NCI-H526 treated with DMSO at 0.1 percent for 48 hours (cell line): Measurements from ENCODE around the gene MYMX.
A peak's percentile ranks its signal among the peaks of the same experiment; 100 is the strongest.
"Not testable (repeated sequence)": the region's sequence is repeated elsewhere in the genome, so short reads cannot be mapped to it uniquely, and the experiment has no call there.

Experiments
- DNase-seq: peaks from one replicate; lab custom pipeline; 2025; lab: John Stamatoyannopoulos, UW

The MYMX gene

DNA sequence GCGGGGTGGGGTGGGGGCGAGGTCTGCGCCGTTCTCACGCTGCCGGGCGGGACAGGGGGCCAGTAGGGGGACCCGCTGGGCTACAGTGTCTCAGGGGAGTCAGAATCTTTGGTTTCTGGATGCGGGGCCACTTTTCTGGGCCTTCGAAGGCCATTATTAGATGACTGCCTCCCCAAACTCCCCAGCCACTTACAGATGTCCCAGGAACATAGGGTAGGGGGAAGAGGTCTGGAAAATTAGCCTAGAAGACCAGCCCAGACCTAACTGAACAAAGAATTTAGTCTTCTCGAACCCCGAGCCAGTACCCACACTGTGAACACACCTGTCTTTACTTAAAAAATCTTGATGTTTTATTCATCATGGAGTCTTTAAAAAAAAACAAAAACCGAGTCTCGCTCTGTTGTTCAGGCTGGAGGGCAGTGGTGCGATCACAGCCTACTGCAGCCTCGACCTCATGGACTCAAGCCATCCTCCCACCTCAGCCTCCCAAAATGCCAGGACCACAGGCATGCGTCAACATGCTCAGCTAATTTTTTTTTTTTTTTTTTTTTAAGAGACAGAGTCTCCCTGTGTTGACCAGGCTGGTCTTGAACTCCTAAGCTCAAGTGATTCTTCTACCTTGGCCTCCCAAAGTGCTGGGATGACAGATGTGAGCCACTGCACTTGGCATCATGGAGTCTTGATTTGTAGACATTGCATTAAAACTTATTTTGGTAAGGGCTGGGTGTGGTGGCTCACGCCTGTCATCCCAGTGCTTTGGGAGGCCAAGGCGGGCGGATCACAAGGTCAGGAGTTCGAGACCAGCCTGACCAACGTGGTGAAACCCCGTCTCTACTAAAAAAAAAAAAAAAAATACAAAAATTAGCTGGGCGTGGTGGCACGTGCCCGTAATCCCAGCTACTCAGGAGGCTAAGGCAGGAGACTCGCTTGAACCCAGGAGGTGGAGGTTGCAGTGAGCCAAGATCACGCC is 3.4 kb downstream of the MYMX start:
- DNase-seq = no peak

DNA sequence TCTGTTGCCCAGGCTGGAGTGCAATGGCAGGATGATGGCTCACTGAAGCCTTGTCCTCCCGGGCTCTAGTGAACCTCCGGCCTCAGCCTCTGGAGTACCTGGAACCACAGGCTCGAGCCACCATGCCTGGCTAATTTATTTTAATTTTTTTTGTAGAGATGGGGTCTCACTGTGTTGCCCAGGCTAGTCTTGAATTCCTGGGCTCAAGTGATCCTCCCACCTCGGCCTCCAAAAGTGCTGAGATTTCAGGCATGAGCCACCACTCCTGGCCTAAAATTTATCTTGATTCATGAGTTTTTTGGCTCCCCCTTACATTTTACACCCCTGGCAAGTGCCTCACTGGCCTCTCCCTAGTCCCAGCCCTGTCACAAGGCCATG is 4.2 kb downstream of the MYMX start:
- DNase-seq = no peak

DNA sequence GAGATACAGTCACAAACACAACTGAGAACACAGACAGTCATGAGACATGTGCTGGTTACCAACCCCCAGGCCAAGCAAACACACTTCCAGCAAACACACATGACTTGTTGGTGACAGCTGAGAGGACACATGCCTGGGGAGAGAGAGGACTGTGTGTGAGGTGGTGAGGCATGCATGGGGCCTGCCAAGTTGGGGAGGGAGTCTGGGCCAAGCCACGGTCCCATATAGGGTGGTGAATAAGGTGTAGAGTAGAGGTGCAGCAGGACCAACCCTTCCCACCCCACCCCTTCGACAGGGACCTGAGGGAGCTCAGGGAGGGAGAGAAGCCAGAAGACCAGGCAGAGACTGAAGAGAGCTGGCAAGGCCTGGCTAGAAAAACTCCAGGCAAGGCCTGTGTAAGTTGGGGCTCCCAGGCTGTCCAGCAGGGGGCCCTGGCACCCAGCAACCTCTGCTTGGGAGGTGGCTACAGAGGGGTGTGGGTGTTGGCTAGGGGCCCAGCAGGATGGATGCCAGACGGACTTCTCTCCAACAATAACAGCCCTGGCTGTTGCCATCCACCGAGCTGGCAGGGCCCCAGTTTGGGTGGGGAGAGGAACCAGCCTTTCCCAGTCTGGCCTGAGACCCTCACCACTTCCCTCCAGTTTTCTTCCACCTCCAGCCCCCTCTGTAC is 4.7 kb downstream of the MYMX start:
- DNase-seq = peak; percentile 36

DNA sequence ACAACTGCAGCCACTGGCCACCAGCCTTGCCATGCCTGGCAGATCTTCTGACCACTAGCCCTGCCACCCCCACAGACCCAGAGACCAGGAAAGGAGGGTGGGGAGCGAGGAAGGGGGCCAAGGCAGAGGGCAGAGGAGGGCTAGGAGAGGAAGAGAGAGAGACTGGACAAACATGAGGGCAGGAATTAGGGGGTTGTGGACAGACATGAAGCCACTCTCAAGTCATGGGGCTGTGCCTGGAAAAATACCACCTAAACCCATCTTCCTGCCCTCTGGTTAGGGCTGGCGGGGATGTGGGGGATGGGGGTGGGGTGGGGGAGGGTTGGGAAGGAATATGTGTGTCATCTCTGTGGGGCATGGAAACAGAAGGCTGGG is 5.2 kb downstream of the MYMX start:
- no peak for DNase-seq

DNA sequence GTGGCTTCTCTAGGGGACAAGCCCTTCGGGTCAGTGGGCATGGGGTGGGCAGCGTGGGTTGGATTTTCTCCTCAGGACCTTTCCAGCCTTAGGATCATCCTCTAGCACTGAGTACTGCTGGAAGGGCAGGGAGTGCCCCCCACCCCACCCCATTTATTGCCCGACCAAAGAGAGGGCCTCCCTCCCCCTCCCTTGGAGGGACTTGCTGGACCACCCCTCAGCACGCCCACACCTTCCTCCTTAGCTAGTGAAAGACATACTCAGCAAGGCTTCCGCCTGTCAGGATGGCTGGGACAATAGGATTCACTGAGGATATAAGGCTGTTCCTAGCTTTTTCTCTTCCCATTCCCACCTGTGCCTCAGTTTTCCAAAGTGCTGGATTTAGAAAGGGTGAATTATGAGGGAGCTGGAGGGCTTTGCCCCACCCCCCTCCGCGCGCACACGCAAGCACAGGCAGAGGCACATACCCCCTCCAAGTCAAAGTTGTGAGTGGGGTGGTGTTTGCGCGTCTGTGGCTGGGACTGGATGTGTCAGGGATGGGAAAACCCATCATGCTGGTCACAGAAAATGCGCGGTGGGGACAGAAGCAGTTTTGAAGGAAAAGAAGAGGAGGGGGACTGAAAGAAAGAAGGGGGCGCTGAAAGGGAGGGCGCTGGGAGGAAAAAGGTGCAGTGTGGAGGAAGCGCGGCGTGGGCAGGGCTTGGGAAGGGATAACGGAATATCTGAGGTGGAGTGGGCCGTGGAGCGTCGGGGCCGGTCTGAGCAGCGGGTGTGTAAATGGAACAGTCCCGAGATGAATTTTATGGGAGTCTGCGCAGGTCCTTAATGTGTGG is 6.0 kb downstream of the MYMX start:
- DNase-seq = peak; percentile 59

DNA sequence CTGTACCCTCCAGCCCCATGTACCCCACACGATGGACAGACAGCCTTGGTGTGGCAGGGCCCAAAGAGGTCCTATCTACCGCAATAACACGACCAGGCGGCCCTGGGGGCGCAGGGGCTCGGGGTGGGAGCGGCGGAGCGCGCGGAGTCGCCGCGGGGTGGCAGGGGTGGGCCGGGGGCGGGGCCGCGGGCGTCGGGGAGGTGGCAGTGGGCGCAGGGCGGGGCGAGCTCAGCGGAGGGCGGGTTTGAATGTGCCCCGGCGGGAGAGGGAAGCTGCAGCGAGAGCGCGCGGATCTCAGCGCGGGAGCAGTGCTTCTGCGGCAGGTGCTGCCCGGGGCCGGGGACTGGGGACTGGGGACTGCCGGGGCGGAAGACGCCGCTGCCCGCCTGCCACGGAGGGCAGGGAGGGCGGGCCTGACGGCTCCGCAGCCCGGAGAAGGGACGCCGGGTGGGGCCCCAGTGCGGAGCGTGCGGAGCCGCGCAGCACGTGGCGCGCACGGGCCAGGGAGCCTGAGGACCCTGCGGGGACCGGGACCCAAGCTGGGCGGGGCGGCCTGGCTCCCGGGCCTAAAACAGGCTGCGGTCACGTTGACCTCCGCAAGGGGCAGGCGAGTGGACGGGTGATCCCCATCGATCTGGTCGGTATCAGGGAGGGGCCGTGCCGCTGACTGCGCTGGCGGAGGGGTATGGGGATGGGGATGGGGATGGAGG is 6.7 kb downstream of the MYMX start, which contains the start of gene SLC29A1:
Gene SLC29A1, plus strand, starts transcription at position 277 of the 710 bp plus-strand sequence. CDS start 3,719 bp downstream, outside the sequence.
- DNase-seq = peak; percentile 85

DNA sequence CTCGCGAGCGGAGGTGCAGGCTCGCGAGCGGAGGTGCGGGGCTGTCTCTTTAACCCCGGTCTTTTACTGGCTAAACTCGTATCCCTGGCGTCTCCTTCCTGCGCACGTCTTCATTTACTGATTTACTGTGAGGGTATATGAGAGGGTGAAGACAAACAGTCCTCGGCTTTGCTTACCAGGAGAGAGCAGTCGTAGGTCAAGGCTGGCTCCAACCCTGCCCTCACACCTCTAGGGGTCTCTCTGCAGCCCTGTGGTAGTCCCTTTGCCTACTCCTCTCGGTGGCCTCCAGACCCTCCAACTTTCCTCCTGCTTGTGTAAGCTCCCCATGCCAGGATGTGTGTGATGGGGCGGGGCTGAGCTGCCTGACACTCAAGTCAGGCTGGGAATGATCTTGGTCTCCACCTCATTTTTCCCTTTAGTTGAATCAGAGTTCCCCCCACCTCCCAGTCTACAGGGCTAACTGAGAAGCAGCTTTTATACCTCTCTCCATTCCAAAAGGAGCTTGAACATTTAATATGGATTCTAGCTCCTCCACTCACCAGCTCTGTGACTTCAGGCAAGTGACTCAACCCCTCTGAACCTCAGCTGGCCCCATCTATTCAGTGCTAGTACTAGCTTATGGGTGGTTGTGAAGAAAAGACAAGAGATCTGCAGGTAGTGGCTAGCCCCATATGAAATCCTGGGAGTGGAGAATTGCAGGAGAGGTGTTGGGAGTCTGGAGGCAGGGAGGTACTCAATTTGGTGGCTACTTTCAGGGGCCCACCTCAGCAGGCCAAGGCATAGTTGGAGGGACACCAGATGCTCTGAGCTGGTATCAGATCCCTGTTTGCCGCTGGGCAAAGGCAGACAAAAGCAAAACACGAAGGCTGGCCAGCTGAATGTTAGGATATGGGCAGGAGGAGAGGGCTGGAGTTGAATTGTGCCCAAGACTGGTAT is 7.6 kb downstream of the MYMX start:
- no peak for DNase-seq

DNA sequence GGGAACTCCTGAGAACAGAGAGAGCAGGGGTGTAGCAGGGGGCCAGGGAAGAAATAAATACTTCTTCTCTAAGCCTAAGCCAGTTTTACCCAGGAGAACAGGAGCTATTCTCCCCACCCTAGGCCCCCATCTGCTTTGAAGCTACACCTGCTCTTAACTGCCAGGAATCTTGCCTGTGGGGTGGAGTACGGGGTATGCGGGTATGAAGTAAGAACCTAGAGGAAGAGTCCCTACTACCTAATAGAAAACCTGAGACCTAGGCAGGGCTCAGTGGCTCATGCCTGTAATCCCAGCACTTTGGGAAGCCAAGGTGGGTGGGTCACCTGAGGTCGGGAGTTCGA is 8.2 kb downstream of the MYMX start:
- no peak for DNase-seq

DNA sequence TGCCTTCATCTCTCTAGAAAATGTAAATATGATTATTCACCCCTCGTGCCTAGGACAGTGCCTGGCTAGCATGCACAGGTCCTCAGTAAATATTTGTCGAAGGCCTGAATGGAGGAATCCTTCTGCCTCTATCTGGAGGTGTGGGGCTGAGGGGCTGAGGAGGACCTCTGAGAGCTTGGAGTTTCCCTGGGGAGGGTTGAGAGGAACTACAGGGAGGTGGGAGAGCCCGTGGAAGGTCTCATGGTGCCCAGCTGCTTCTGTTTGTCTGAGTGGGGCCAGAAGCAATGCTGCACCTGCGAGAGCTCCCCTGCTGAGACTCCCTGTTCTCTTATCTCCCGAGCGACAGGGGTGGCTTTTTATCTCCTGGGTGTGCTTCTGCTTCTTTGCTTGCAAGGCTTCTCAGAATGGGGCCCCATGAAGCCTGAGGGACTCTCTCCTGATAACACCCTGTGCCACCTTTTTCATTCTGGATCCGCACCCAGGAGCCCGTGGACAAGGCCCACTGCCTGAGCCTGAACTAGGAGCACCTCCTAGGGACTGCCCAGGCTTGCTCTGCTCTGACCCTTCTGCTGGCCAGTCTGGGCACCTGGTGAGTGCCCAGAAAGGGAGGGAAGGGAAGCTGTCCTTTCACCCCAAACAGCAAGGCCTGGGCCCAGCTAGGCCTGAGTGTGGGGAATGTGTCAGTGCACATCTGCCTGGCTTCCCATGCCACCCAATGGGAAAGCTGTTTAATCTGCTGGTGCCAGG is 9.0 kb downstream of the MYMX start:
- no peak for DNase-seq

DNA sequence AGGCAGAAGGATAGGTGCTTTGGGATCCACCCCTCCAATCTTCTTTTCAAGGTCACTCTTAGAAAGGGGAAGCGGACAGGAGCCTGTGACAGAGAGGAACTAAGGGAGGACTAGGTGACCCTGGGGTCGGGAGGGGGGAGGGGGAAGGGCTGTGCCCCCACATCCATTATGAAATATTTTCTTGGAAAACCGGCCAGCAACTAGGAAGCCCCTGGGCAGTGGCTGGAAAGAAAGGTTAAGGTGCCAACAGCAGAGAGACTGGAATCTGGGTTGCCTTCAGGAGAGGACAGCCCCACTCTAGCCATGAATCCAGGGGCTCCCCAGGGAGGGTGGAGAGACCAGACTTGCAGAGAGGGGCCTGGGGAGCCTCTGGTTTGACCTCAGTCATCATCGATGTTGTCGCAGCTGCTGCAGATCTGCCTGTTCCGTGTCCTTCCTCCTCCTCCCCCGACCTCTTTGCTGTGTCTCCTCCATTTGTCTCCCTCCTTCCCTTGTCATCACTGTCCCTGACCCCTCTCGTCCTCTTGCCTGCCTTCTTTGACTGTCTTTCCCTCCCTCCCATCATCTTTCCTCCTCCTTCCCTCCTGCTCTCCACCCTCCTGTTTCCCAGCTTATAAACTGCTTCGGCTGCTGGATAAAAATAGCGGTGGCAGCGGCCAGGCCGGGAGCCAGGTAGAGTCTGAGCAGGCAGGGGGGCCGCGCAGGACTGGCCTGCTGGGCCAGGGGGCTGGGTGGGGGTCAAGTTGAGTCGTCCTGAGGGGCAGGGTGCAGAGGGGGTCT is 9.8 kb downstream of the MYMX start:
- no peak for DNase-seq

DNA sequence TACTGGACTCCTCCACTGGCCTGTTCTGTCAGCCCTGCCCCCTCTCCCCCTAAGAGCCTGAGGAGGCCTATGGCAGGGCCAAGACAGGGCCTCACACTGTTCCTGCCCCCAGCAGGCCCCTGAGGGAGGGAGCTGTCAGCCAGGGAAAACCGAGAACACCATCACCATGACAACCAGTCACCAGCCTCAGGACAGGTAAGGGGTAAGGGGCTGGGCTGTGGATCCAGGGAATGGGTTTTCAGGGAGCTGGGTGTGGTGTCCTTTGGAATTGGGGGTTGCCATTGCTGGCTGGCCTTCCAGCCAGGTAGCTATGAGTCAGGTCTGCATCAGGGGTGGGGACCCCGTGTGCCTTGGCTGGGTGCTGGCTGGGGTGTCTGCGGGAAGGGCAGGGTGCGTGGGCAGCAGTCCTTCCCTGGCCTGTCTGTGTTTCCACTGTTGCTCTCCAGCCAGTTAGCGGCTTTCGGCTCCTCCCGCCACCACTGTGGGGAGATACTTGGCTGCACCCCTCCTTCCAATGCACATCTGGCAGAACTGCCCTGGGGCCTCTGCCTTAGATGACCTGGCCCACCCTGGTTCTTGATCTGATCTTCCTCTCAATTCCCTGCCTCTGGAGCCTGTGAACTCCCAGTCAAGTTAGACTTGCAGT is 10.5 kb downstream of the MYMX start:
- DNase-seq = no peak

DNA sequence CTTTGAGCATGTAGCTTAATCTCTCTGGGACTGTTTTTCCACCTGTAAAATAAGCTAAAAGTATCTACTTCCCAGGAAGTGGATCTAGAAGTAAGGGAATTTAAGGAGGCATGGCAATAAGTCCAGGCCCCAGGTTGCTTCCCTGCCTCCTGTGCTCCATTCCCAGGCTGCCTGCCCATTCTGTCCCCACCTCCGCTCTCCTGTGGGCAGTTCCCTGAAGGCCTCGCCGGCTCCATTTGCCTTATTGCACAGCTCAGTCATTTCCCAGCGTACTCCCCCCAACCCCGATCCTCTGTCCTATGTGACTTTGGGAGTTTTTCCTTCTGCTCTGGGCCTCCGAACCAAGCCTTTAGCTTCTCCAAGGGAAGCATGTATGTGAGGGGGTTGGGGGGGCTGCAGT is 11.3 kb downstream of the MYMX start:
- no peak for DNase-seq

DNA sequence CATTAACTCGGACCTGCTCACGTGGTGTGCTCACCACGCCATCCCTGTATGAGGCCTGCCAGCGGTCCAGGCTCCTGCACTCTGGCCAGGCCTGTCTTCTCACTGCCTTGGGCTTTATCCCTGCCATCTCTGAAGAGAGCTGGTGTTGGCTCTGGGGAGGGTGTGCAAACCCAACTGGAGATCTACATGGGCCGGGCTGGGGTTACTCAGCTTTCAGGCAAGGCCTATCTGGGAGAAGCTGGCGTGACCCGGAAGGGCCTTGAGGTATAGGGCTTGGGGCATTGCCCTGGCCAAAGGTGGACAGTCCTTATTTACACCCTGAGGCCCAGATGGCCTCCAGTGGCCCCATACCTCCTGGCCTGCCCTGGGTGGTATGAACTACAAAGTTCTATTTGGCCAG is 11.7 kb downstream of the MYMX start:
- DNase-seq = no peak

DNA sequence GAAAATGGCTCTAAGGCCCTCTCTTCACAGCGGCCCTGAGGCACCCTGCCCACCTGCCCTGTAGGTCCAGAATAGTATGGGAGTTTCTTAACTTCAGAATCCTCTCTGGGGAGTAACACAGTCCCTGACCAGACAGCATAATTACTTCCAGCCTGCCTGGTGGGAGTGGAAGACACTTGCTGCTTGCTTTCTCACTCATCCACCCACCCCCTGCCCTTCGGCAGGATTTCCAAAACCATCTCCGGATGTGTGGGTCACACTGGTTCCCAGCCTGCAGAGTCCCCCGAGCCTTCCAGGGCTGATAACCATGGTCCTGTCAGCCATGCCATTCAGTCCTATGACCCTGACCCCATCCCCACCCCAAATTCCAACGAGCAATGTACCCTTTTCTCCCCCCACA is 12.1 kb downstream of the MYMX start:
- DNase-seq = no peak

DNA sequence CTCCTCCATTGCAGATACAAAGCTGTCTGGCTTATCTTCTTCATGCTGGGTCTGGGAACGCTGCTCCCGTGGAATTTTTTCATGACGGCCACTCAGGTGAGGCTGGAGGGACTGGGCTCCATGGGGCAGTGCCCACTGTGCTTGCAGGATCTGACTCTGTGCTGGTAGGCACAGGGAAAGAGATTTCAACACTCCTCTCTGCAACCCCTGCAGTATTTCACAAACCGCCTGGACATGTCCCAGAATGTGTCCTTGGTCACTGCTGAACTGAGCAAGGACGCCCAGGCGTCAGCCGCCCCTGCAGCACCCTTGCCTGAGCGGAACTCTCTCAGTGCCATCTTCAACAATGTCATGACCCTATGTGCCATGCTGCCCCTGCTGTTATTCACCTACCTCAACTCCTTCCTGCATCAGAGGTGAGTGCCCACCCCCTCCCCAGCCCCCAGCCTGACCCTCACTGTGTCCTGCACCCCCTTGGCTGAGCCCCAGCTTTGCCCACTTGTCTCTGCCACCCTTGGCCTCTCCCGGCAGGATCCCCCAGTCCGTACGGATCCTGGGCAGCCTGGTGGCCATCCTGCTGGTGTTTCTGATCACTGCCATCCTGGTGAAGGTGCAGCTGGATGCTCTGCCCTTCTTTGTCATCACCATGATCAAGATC is 12.8 kb downstream of the MYMX start:
- DNase-seq = no peak

DNA sequence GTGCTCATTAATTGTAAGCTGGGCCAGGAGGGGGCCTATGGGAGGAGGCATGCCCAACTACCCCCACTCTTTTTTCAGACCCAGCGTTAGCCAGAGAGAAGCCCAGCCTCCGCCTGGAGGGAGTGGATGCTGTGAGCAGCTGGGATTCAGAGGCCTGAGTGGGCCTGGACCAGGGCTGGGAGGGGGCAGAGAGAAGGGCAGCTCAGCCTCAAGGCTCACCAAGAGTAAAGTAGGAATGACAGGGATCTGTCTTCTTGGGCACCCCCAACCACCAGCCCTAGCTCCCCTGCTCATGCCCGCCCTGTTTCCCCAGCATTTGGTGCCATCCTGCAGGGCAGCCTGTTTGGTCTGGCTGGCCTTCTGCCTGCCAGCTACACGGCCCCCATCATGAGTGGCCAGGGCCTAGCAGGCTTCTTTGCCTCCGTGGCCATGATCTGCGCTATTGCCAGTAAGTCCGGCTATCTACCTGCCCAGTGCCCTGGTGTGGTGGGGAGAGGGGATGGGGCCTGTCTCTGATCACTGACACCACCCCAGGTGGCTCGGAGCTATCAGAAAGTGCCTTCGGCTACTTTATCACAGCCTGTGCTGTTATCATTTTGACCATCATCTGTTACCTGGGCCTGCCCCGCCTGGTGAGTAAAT is 13.4 kb downstream of the MYMX start:
- DNase-seq = no peak

DNA sequence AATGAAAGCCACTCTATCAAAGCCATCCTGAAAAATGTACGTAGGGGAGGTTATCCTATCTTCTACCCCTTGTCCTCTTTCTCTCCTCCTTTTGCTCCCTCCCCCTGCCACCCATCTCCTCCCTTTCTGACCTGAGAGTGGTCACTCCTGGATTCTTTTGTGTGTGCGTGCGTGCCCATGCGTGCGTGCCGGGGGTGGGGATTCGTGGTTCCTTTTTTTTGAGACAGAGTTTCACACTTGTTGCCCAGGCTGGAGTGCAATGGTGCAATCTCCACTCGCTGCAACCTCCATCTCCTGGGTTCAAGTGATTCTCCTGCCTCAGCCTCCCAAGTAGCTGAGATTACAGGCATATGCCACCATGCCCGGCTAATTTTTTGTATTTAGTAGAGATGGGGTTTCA is 14.7 kb downstream of the MYMX start:
- not testable (repeated sequence) for DNase-seq
